ENCODE data around the gene PIWIL4.
"Not testable (repeated sequence)": the region's sequence is repeated elsewhere in the genome, so short reads cannot be mapped to it uniquely, and the experiment has no call there.

The PIWIL4 gene

DNA sequence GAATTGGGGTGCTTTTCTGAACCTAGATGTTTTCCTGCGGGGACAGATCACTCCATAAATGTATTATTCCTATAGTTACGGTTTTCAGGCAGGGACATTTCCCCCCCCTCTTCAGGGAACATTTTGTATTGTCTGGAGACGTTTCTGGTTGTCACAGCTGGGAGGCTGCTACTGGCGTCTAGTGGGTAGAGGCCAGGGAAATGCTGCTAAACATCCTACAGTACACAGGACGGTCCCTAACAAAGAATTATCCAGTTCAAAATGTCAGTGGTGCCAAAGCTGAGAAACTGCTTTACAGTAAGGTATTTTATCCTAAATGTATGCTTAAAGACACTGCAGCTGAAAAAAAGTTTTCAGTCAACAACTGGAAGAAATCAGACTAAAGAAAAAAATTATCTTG, 19.4 kb downstream of the PIWIL4 start:
- no peak for DNase-seq

GRCh38 chr11:94586978-94587377, 19.8 kb downstream of the PIWIL4 start:
- DNase-seq: no peak

- no peak for DNase-seq
Observed at GRCh38 chr11:94588366-94588942, 21.3 kb downstream of the PIWIL4 start.

- DNase-seq: no peak
Observed at GRCh38 chr11:94590352-94591041, 23.3 kb downstream of the PIWIL4 start.

DNA sequence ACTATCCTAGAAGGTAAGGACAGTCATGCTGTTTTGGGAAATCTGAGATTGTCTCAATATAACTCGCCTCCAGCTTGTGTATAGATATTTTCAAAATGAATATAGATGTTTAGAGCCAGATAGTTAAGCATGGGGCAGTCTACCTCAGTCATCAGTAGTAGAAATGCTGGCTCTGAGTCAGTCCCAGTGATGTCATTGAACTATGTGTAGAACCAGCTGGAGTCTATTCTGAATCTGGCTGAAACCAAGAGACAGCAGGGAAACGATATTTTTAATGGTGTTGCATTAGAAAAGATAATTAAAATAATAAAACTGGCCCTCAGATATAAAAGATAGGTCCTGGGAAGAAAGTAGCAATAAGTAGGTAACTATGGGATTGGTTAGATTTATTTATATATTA, 25.9 kb downstream of the PIWIL4 start:
- no peak for DNase-seq

- DNase-seq: no peak
Observed at GRCh38 chr11:94595076-94595475, 27.9 kb downstream of the PIWIL4 start.

DNA sequence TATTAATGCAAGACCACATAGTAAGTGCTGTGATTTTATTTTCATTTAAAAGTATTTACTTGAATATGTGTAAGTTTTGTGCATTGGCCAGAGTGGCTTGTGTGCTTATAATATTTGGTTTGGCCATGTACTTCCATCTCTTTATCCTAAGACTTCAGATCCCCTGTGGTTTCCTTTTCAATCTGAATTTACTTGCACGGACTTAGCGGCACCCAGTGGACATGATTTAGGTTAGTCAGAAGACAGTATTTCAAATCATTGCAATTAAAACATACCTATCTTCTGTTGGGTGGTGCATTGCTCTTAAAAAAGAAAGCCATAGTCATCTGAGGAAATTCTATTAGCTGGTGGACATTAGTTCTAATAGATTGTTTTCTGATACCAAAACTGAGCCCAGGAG, 30.7 kb downstream of the PIWIL4 start:
- peak; percentile 20 for DNase-seq

DNA sequence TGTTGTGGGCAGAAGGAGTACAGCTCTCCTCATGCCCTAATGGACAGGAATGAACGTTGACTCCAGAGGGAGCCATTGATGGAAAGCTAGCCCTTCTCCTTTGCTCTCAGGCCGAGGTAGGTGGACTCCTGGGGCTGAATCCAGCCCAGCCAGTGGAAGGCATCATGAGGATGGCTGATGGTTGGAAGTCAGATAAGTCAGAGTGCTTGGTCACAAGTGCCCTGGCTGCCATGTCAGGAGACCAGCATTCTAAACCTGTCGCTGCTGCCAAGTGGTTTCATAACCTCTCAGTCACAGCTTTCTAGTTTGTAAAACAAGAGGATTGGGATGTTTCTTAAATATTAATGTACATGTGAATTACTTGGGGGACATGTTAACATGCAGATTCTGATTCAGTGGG, 32.3 kb downstream of the PIWIL4 start:
- no peak for DNase-seq

DNA sequence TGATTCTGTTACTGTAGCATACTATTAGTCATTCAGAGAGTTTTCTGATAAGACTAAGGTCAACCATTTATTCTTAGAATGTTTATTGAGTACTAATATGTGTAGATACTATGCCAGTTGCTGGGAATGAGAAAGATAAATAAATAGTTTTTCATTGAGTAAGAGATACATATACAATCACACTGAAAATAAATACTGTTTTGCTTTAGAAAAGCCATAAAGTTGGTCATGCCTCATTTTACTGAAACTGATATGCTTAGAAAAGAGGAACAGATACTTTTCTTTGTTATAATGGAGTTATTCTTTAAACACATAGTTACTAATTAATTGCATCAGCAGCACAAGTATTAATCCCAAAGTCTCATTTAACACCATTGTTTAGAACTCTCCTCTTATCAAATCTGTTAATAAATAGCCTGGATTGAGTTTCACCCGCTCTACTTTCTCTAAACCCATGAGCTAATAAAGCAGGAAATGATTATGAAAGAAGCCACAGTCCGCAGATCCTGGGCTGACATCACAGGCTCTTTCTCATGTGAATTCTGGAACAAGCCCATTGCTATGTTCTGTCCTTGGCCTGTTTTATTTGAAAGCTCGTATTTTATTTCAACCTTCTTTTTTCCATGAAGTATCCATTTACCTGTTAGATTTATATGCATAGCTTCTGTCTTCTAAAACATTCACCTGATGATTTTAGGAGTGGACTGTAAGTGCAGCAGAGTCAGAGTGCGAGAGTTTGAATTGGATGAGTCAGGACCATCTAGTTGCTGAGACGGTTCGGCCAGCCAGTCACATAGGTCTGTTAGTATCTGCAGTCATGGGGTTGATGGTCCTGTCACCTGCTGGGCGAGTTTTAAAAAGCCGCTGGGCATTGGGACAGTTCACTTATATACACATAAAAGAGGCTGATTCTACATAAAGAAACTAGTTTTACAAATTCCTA, 35.5 kb downstream of the PIWIL4 start:
- peak; percentile 97 for DNase-seq

GRCh38 chr11:94603587-94603986, 36.4 kb downstream of the PIWIL4 start:
- no peak for DNase-seq

GRCh38 chr11:94604482-94604881, 37.3 kb downstream of the PIWIL4 start:
- DNase-seq: no peak

DNA sequence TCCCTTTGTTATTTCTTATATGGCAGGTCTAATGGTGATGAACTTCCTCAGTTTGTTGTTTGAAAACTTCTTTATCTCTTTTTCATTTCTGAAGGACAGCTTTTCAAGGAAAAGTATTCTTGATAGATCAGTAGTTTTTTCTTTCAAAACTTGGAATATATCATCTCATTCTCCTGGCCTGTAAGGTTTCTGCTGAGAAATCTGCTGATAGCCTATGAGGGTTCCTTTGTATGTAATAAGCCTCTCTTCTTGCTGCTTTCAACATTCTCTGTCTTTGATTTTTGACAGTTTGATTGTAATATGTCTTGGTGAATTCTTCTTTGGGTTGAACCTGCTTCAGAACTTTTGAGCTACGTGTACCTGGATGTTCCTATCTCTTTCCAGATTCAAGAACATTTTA, 46.0 kb downstream of the PIWIL4 start:
- DNase-seq: peak; percentile 11

DNA sequence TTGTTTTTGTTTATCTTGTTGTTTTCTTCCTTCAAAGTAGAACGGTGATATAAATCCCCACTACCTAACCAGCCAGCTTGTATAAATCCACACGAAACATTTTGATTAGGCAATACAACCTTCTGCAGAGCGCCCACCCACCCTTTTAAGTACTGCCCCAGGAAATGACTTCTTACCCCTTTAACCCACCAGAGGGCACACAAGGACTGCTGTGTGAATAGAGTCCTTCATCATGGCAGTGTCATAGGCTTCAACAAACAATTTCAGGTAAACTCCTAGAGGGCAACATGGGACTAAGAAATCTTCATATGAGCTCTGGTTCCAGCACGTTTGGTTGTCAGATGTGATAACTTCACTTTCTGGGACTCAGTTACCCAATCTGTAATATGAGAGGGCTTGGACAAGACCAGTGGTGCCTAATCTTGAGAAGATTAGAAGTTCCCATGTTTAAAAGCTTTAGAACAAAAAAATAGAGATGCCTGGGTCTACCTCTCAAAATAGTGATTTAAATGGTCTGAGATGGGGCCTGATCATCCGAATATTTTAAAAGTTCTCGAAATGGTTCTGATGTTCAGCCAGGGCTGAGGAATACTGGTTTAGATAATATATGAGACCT, 56.1 kb downstream of the PIWIL4 start:
- peak; percentile 92 for DNase-seq

GRCh38 chr11:94625422-94625821, 58.3 kb downstream of the PIWIL4 start:
- not testable (repeated sequence) for DNase-seq

GRCh38 chr11:94627003-94627560, 59.9 kb downstream of the PIWIL4 start:
- DNase-seq: not testable (repeated sequence)

- DNase-seq: no peak
Observed at GRCh38 chr11:94629741-94630140, 62.6 kb downstream of the PIWIL4 start.

GRCh38 chr11:94630221-94630620, 63.1 kb downstream of the PIWIL4 start:
- no peak for DNase-seq

- no peak for DNase-seq
Observed at GRCh38 chr11:94632356-94632755, 65.2 kb downstream of the PIWIL4 start.

DNA sequence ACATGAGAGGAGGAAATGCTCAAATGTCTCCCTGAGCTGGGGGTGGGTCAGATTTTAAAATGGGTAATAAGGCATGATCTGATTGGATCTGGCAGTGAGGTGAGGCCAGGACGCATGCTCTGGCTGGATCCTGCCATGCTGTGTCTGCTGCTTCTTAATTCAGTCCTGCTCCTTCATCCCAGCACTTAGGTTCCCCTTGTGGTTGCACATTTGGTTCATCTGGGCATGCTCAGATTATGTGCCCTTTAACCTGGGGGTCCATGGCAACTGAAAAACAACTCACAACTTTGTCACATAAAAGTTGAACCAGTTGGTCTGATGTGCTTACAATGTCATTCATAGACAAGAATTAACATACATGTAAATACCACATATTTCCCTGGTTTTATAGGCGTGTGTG, 67.9 kb downstream of the PIWIL4 start:
- no peak for DNase-seq

DNA sequence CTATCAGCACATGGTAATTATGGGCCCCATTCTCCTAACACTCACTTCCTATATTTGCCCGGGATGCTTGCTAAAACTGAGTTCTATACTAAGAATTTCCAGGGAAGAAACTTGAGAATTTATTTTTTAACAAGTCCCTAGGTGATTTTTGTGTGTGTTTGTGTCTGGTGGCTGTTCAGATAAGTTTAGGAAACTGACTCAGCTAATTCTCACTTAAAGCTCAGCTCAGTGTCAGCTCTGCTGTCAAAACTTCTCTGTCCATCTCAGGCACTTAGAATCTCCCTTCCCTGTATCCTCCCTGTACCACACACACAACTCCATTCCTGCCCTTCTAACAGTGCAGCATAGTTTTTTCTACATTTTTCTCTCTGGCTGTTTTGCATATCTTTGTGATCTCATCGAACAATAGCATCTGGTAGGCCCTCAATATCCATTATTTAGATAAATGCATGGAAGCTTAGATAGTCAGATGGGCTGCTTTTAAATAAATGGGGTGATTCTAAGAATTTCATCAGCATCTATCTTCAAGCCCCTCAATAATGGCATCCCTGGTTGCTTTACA, 69.3 kb downstream of the PIWIL4 start:
- no peak for DNase-seq

DNA sequence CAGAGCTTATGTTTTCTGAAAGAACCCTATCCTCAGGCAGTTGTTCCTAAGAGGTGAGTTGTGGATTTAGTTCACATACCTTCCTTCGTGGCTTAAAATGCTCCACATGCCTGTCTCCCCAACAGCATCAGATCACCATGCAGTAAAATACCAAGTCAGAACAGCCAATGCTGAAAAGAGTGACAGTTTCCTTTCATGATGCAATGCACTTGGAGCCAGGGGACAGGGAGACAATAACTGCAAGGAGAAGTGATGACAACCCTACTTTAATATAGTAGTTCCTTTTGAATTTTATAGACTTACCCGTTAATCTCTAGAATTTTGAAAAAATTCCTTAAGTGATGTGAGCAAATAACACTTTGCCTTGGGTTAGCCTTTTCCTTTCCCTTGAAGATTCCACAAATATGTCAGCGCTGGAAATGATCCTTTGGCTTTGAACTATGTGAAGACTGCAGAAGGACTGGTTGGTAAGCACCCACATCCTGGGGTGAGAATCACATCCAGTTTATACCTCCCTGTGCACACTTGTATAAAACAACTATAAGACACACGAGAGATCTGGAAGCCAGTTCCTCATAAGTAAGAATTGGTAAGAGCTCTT, 71.2 kb downstream of the PIWIL4 start:
- no peak for DNase-seq

DNA sequence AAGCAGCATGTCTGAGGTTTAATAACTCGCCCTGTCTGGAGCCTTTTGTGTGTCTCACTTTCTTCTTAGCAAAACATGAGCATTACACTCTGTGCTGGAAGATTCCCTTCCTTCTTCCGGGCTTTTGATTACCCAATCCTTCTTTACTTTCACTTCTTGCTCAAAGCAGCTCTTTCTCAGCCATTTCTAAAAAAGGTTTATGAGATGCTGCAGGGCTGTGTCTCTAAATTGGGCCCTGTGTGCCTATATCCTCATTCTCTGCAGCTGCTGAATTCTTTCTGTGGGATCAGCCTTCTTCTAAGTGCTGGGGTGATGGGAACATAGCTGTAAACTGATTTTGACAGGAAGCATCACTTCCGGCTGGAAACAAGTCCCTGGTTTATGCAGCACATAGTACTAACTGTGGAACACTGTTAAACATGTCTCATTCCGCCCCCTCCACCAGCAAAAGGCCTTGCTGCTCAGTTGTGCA, 71.8 kb downstream of the PIWIL4 start:
- no peak for DNase-seq
